H1 (cell line): ENCODE results near the gene IFT172. TPM values are rescaled to one million over a fixed set of nuclear protein-coding genes. Genes with fewer than 3 reads are reported as not detected.

Source experiments
- CTCF ChIA-PET: fragments of 300-600 bp; sonication (Branson Sonifier 250); formaldehyde crosslinking; loops from one replicate; lab custom pipeline; 2021; ENCODE audit not compliant: partially characterized antibody; lab: Charles Lee
- POLR2A ChIA-PET: fragments of 300-600 bp; sonication (Branson Sonifier 250); formaldehyde crosslinking; loops from one replicate; lab custom pipeline; 2021; ENCODE audit warnings: inconsistent platforms; ENCODE audit not compliant: partially characterized antibody; lab: Charles Lee
- DNase-seq, 2 experiments: peaks; one replicate each; pipeline versions ENCODE4 v3.0.0 to v3.0.0-alpha.2; 2010 to 2022; ENCODE audit warnings: low spot score in 2 of 2, low read depth in 1 of 2, mixed read lengths in 1 of 2
- FAIRE-seq: peaks from 2 replicates; lab custom pipeline; 2011; peaks lifted over from hg19 to GRCh38; lab: Jason Lieb, UNC
- H2AFZ ChIP-seq: 2 replicates; pipeline ENCODE4 v1.8.1; 2012; ENCODE audit warnings: low read length, inconsistent platforms
- H2AK5ac ChIP-seq: 2 replicates; pipeline ENCODE4 v1.6.1; 2013; ENCODE audit warnings: low read depth, low read length
- H2BK120ac ChIP-seq: replicated peaks from 2 replicates; pipeline ENCODE3; 2013; ENCODE audit warnings: low read depth, low read length, inconsistent platforms
- H2BK12ac ChIP-seq: 2 replicates; pipeline ENCODE4 v1.6.1; 2013; ENCODE audit warnings: low read depth, low read length
- H2BK15ac ChIP-seq: 2 replicates; pipeline ENCODE4 v1.6.1; 2013; ENCODE audit warnings: low read length
- H2BK20ac ChIP-seq: 2 replicates; pipeline ENCODE4 v1.6.1; 2013; ENCODE audit warnings: low read length
- H2BK5ac ChIP-seq: 2 replicates; pipeline ENCODE4 v1.6.1; 2013; ENCODE audit warnings: low read depth, low read length
- H3K14ac ChIP-seq: 2 replicates; pipeline ENCODE4 v1.6.1; 2013; ENCODE audit warnings: inconsistent platforms; ENCODE audit not compliant: insufficient read length
- H3K18ac ChIP-seq: 2 replicates; pipeline ENCODE4 v1.6.1; 2013; ENCODE audit warnings: low read length; ENCODE audit errors: extremely low read depth
- H3K23ac ChIP-seq: 2 replicates; pipeline ENCODE4 v1.6.1; 2013; ENCODE audit warnings: inconsistent platforms; ENCODE audit not compliant: insufficient read length
- H3K23me2 ChIP-seq: 2 replicates; pipeline ENCODE4 v1.6.1; 2013; ENCODE audit warnings: low read depth, low read length
- H3K27ac ChIP-seq: 2 replicates; pipeline ENCODE4 v1.6.1; 2011; ENCODE audit warnings: low read depth, low read length, inconsistent platforms
- H3K27me3 ChIP-seq, 4 experiments: replicated peaks in 1 of 4; 1 replicate in 1 of 4; 2 replicates in 3 of 4; pipeline versions ENCODE4 v1.6.1 to v1.8.1; 2011 to 2013; ENCODE audit warnings: low read length in 3 of 4, mild to moderate bottlenecking in 3 of 4, inconsistent platforms in 2 of 4, mixed read lengths in 2 of 4, moderate library complexity in 1 of 4; ENCODE audit not compliant: control insufficient read depth in 3 of 4, insufficient read depth in 3 of 4; ENCODE audit errors: extremely low read depth in 1 of 4
- H3K36me3 ChIP-seq, 4 experiments: 2 replicates each; pipeline versions ENCODE4 v1.6.1 to v1.8.1; 2011 to 2013; ENCODE audit warnings: mild to moderate bottlenecking in 4 of 4, low read length in 3 of 4, moderate library complexity in 2 of 4, control low read depth in 1 of 4, inconsistent platforms in 1 of 4; ENCODE audit not compliant: insufficient read depth in 4 of 4, control insufficient read depth in 2 of 4
- H3K4ac ChIP-seq: replicated peaks from 2 replicates; pipeline ENCODE3; 2013; ENCODE audit warnings: low read length, low read depth, mixed read lengths, inconsistent platforms; ENCODE audit not compliant: insufficient read length
- H3K4me1 ChIP-seq, 4 experiments: replicated peaks in 1 of 4; 1 replicate in 1 of 4; 2 replicates in 3 of 4; pipeline versions ENCODE4 v1.6.1 to v1.8.1; 2011 to 2013; ENCODE audit warnings: low read length in 3 of 4, inconsistent platforms in 2 of 4, mixed read lengths in 1 of 4; ENCODE audit not compliant: insufficient read depth in 4 of 4, control insufficient read depth in 3 of 4
- H3K4me2 ChIP-seq, 2 experiments: 2 replicates each; pipeline versions ENCODE4 v1.6.1 to v1.8.1; 2011 to 2013; ENCODE audit warnings: low read depth in 2 of 2, low read length in 2 of 2, control low read depth in 1 of 2, inconsistent platforms in 1 of 2, mild to moderate bottlenecking in 1 of 2; ENCODE audit not compliant: insufficient read depth in 1 of 2
- H3K4me3 ChIP-seq, 4 experiments: fragments of 200-600, 300-600 bp in 1 of 4; sonication (generic), shearing (Covaris generic), sonication (Bioruptor Twin) in 1 of 4; 2 replicates each; pipeline versions ENCODE4 v1.5.1 to v1.8.1; 2011 to 2016; ENCODE audit warnings: low read length in 4 of 4, low read depth in 3 of 4, control low read depth in 2 of 4, inconsistent platforms in 2 of 4, mild to moderate bottlenecking in 2 of 4, mixed read lengths in 1 of 4, moderate library complexity in 1 of 4; ENCODE audit not compliant: insufficient read depth in 2 of 4; ENCODE audit errors: extremely low read depth in 1 of 4
- H3K56ac ChIP-seq: replicated peaks from 2 replicates; pipeline ENCODE3; 2013; ENCODE audit warnings: low read depth, mild to moderate bottlenecking, mixed read lengths, low read length, inconsistent platforms; ENCODE audit not compliant: insufficient read length
- H3K79me1 ChIP-seq: 2 replicates; pipeline ENCODE4 v1.6.1; 2013; ENCODE audit warnings: low read depth, low read length, control low read depth
- H3K79me2 ChIP-seq, 2 experiments: 2 replicates each; pipeline versions ENCODE4 v1.6.1 to v1.8.1; 2012 to 2013; ENCODE audit warnings: low read length in 2 of 2, mild to moderate bottlenecking in 2 of 2, inconsistent platforms in 1 of 2; ENCODE audit not compliant: insufficient read depth in 2 of 2, control insufficient read depth in 1 of 2
- H3K9ac ChIP-seq, 4 experiments: replicated peaks in 1 of 4; 1 replicate in 1 of 4; 2 replicates in 3 of 4; pipeline versions ENCODE4 v1.6.1 to v1.8.1; 2011 to 2013; ENCODE audit warnings: low read depth in 3 of 4, low read length in 3 of 4, control low read depth in 2 of 4, mild to moderate bottlenecking in 2 of 4, moderate library complexity in 2 of 4, inconsistent platforms in 1 of 4; ENCODE audit errors: extremely low read depth in 1 of 4
- H3K9me3 ChIP-seq, 2 experiments: 2 replicates each; pipeline versions ENCODE4 v1.6.1 to v1.8.1; 2012 to 2013; ENCODE audit warnings: mild to moderate bottlenecking in 2 of 2, moderate library complexity in 2 of 2, control low read depth in 1 of 2, inconsistent platforms in 1 of 2, low read depth in 1 of 2, low read length in 1 of 2, mixed read lengths in 1 of 2; ENCODE audit not compliant: insufficient read depth in 2 of 2
- H4K20me1 ChIP-seq, 2 experiments: replicated peaks in 1 of 2; 2 replicates each; pipeline versions ENCODE3 to v1.8.1; 2011 to 2013; ENCODE audit warnings: inconsistent platforms in 2 of 2, low read length in 2 of 2, mild to moderate bottlenecking in 1 of 2; ENCODE audit not compliant: insufficient read depth in 2 of 2, control insufficient read depth in 1 of 2
- H4K5ac ChIP-seq: 2 replicates; pipeline ENCODE4 v1.6.1; 2013; ENCODE audit warnings: low read length, low read depth, mixed read lengths, inconsistent platforms; ENCODE audit not compliant: insufficient read length
- H4K8ac ChIP-seq: 2 replicates; pipeline ENCODE4 v1.8.0; 2013; ENCODE audit warnings: mild to moderate bottlenecking, moderate library complexity, low read length, inconsistent platforms; ENCODE audit not compliant: insufficient read depth; ENCODE audit errors: extremely low read depth
- H4K91ac ChIP-seq: replicated peaks from 2 replicates; pipeline ENCODE3; 2013; ENCODE audit warnings: low read length, mixed read lengths, inconsistent platforms; ENCODE audit not compliant: insufficient read length
- BCL11A ChIP-seq, 2 experiments: IDR thresholded peaks; one replicate each; pipeline ENCODE4 v1.6.1; 2011; ENCODE audit warnings: low read depth in 2 of 2, low read length in 2 of 2, mild to moderate bottlenecking in 2 of 2
- HDAC2 ChIP-seq, 2 experiments: fragments of 300-600 bp in 1 of 2; sonication (generic) in 1 of 2; IDR thresholded peaks; 2 replicates each; pipeline ENCODE4 v1.6.1; 2011 to 2012; ENCODE audit warnings: low read depth in 2 of 2, low read length in 2 of 2, mild to moderate bottlenecking in 2 of 2, moderate library complexity in 2 of 2, borderline replicate concordance in 1 of 2, inconsistent platforms in 1 of 2
- POLR2AphosphoS5 ChIP-seq: IDR thresholded peaks from 2 replicates; pipeline ENCODE4 v1.6.1; 2011; ENCODE audit warnings: low read depth, low read length
- RXRA ChIP-seq: IDR thresholded peaks from 2 replicates; pipeline ENCODE4 v1.6.1; 2011; ENCODE audit warnings: low read depth, mild to moderate bottlenecking, low read length, moderate library complexity; ENCODE audit not compliant: insufficient read depth
- SAP30 ChIP-seq: fragments of 300-600 bp; sonication (generic); IDR thresholded peaks from 2 replicates; pipeline ENCODE4 v1.7.1; 2012; ENCODE audit warnings: low read length, moderate library complexity, mild to moderate bottlenecking, inconsistent platforms; ENCODE audit not compliant: insufficient read depth, insufficient replicate concordance
- SIN3A ChIP-seq, 2 experiments: IDR thresholded peaks in 1 of 2; conservative IDR thresholded peaks in 1 of 2; 2 replicates each; pipeline ENCODE4 v1.6.1; 2011 to 2012; ENCODE audit warnings: low read length in 2 of 2, improper control_type of control experiment in 1 of 2, low read depth in 1 of 2, mild to moderate bottlenecking in 1 of 2
- TAF1 ChIP-seq: IDR thresholded peaks from 2 replicates; pipeline ENCODE4 v1.6.1; 2011; ENCODE audit warnings: mild to moderate bottlenecking, low read depth, low read length
- WGBS, 2 experiments: shearing (Covaris generic) in 1 of 2; methylation state at CpG; one replicate each; pipeline versions ENCODE4 v1.1.6 to v1.1.7; 2013 to 2015; ENCODE audit warnings: low lambda C conversion rate in 2 of 2, mixed read lengths in 2 of 2, inconsistent platforms in 1 of 2, low coverage in 1 of 2, missing lambda C conversion rate in 1 of 2; ENCODE audit not compliant: insufficient replicate concordance in 2 of 2, insufficient coverage in 1 of 2, insufficient read length in 1 of 2; ENCODE audit errors: extremely low coverage in 1 of 2, missing lambda C conversion rate in 1 of 2; 5-methylcytosine and 5-hydroxymethylcytosine counted together
- polyA plus RNA-seq, 7 experiments: library from polyadenylated mRNA; depleted of rRNA in 3 of 7; stranded (reverse) in 5 of 7; unstranded in 2 of 7; fragments of >200 nt in 5 of 7; fragments of 200-250 nt in 2 of 7; gene quantifications; 1 replicate in 5 of 7; 2 replicates in 1 of 7; 4 replicates in 1 of 7; pipeline versions ENCODE4 v1.2.1 to v1.2.3, GENCODE V29; 2011 to 2013; ENCODE audit warnings: missing spikeins in 2 of 7, mixed read lengths in 2 of 7
- total RNA-seq: library from RNA; stranded (reverse); fragmentation: NEBNext Ultra II Directional; extraction: Animal tissue kit (Norgen Biotek cat#: 25700); gene quantifications from 2 replicates; pipeline ENCODE4 v1.2.1, GENCODE V29; 2021
- TF ChIP-seq, protein P1 (sequence below): IDR thresholded peaks from 2 replicates; pipeline ENCODE4 v1.6.1; 2011; ENCODE audit warnings: low read length, improper control_type of control experiment

Gene IFT172
- total and polyA plus RNA-seq, 2 of the 8 experiments (the other 6 are each of a cell fraction or from before 2014, with no cell fraction given) = 13.5 to 14.0 TPM

DNA sequence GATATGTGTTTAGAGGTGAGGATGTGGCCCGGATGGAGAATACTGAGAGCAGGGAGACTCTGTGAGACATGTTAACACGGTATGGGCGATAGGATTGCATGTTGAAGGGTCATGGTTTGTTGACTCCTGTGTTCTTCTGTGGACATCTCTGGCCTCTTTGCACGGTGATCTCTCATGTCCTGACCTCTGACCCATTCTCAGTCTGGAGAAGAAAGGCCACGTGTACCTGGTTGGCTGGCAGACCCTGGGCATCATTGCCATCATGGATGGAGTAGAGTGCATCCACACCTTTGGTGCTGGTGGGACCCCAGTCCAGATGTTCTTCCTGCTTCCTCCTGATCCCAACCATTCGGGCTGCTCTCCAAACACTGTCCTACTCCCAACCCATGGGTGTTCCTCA is 17.0 kb upstream of the IFT172 start:
- CTCF ChIA-PET = interaction anchor here (1.3 to 1.7 kb wide), 2 partner anchors 8 to 100 kb away, joined by 3 to 5 read pairs; no protein-coding TSS in a partner anchor
- Histone ChIP-seq H2BK20ac (no peak overlapping the region), H3K4me2 (no peak overlapping the region), H3K27me3 (no peaks in the 10 kb centered on the region), H3K23ac (no peak overlapping the region), H4K91ac (no peak overlapping the region), H2AFZ (no peak overlapping the region), H2AK5ac (no peak overlapping the region), H3K4ac (no peak overlapping the region), H3K79me2 (no peaks in the 10 kb centered on the region), H3K18ac (no peak overlapping the region), H2BK12ac (no peak overlapping the region), H4K8ac (no peak overlapping the region), H2BK5ac (no peak overlapping the region), H3K56ac (no peak overlapping the region), H3K36me3 (no peaks in the 10 kb centered on the region), H4K5ac (no peak overlapping the region), H2BK120ac (no peak overlapping the region), H3K27ac (no peak overlapping the region), H3K4me1 (0 out of 7 replicates have a peak, but pooled peaks cover 0 to 4% (median 0%) of the 10 kb centered on the region in 4 experiments), H2BK15ac (no peak overlapping the region), H3K23me2 (peaks cover 2% of the 10 kb centered on the region; the same call in 1 of the 2 replicates), H3K79me1 (no peaks in the 10 kb centered on the region), H3K14ac (no peak overlapping the region), H3K9ac (no peak overlapping the region), H4K20me1 (no peaks in the 10 kb centered on the region), H3K4me3 (no peak overlapping the region), H3K9me3 (no peaks in the 10 kb centered on the region)
- POLR2A ChIA-PET = no interaction called here
- FAIRE-seq = no peak
- no peak for DNase-seq
- WGBS, 2 experiments = 90% methylated on average over 6 of the region's 6 CpGs; no CpG with 5 or more reads in 1 of the 2 experiments
- TF ChIP-seq RXRA (no peak), TAF1 (no peak), HDAC2 (IDR thresholded peaks at IDR 0.05; ENCODE audit: borderline replicate concordance in 1 of 2, low read depth in 2 of 2, low read length in 2 of 2) (no peak), BCL11A (IDR thresholded peaks at IDR 0.05; ENCODE audit: low read depth in 2 of 2, low read length in 2 of 2) (no peak), SAP30 (no peak), SIN3A (conservative IDR thresholded peaks at IDR 0.05 in 1 of 2, IDR thresholded peaks at IDR 0.05 in 1 of 2; ENCODE audit: low read depth in 1 of 2, low read length in 2 of 2) (no peak), POLR2AphosphoS5 (no peak)
- TF ChIP-seq, protein P1, sequence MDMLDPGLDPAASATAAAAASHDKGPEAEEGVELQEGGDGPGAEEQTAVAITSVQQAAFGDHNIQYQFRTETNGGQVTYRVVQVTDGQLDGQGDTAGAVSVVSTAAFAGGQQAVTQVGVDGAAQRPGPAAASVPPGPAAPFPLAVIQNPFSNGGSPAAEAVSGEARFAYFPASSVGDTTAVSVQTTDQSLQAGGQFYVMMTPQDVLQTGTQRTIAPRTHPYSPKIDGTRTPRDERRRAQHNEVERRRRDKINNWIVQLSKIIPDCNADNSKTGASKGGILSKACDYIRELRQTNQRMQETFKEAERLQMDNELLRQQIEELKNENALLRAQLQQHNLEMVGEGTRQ = no peak
